LNCaP clone FGC (cell line): ENCODE results near the gene MRPL58.
"Not testable (repeated sequence)": the region's sequence is repeated elsewhere in the genome, so short reads cannot be mapped to it uniquely, and the experiment has no call there.

ENCODE experiments used
- DNase-seq: peaks from one replicate; pipeline ENCODE4 v3.0.0-alpha.2; 2011; ENCODE audit warnings: low read depth
- H3K4me3 ChIP-seq: 2 replicates; pipeline ENCODE4 v1.5.1; 2011; ENCODE audit warnings: mild to moderate bottlenecking, low read depth, low read length, control low read depth
- TF ChIP-seq, protein P1 (sequence below): IDR thresholded peaks from 2 replicates; pipeline ENCODE4 v1.5.1; 2012; ENCODE audit warnings: mild to moderate bottlenecking; ENCODE audit not compliant: control insufficient read depth, insufficient read depth; ENCODE audit errors: extremely low read depth

Gene MRPL58

DNA sequence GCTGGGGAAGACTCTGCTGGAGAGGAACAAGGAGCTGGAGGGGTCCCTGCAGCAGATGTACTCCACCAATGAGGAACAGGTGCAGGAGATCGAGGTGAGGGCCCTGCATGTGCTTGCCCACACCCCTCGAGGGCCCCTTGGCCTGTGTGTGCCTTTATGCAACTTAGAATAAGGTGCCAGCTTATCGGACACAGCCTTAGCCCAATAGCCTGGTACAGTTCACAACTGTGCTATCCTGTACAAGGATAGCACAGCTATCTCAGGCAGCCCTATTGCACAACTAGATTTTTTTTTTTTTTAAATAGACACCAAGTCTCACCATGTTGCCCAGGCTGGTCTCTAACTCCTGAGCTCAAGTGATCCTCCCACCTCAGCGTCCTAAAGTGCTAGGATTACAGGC, 12.9 kb upstream of the MRPL58 start:
- H3K4me3 ChIP-seq, result no peak overlapping the region
- no peak for DNase-seq
- TF ChIP-seq, protein P1, sequence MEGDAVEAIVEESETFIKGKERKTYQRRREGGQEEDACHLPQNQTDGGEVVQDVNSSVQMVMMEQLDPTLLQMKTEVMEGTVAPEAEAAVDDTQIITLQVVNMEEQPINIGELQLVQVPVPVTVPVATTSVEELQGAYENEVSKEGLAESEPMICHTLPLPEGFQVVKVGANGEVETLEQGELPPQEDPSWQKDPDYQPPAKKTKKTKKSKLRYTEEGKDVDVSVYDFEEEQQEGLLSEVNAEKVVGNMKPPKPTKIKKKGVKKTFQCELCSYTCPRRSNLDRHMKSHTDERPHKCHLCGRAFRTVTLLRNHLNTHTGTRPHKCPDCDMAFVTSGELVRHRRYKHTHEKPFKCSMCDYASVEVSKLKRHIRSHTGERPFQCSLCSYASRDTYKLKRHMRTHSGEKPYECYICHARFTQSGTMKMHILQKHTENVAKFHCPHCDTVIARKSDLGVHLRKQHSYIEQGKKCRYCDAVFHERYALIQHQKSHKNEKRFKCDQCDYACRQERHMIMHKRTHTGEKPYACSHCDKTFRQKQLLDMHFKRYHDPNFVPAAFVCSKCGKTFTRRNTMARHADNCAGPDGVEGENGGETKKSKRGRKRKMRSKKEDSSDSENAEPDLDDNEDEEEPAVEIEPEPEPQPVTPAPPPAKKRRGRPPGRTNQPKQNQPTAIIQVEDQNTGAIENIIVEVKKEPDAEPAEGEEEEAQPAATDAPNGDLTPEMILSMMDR, result no peak

DNA sequence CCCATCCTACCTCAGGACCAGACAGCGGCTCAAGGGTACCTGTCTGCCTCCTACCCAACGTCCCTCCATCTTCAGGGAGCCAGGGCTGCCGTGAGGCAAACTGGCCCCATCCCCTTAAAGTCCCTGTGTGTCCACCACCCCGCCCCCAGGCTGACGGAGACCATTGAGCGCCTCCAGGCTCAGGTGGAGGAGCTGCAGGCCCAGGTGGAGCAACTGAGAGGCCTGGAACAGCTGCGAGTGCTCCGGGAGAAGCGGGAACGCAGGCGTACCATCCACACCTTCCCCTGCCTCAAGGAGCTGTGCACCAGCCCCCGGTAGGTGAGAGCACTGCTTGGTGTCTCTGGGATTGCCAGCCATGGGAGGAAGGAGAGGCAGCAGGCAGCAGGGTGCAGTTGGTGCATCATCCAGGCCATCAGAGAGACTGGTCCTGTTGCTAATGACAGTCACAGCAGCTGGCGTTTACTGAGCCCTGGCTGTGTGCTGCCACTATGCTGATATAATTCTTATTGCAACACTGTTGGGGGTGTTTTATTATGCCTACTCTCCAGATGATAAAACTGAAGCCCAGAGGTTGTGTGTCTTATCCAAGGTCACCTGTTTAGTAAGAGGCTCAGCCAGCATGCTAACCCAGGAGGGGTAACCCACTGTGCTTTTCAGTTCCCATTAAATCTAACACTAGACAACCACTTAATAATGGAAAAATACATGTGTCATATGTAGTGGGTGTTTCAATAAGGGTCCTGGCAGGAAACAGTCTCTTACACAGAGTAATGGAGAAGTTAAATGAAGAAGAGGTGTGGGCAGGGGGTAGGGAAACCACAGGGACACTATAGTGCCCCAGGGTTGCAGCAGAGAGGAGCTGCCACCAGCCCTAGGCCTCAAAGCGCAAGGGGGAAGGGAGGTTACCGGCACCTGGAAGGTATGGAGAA, 10.3 kb upstream of the MRPL58 start:
- TF ChIP-seq, protein P1, result no peak
- no peak overlapping the region for H3K4me3 ChIP-seq
- no peak for DNase-seq

- TF ChIP-seq, protein P1, result no peak
- H3K4me3 ChIP-seq, result no peak overlapping the region
- no peak for DNase-seq
Observed at GRCh38 chr17:75003070-75003956, 9.2 kb upstream of the MRPL58 start.

DNA sequence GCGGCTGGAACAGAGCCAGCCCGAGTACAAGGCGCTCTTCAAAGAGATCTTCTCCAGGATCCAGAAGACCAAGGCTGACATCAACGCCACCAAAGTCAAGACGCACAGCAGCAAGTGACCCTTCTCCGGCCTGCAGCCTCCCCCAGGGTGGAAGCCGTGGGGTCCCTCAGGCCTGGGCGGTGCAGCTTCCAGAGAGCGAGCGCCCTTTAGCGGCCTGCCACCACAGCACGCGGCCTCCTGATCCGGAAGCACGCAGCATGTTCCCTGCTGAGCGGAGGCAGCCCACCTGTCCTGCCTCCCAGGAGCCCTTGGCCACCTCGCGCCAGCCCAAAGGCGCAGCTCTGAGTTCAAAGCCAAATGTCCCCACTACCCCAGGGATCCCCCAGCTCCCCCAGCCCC, 8.5 kb upstream of the MRPL58 start:
- H3K4me3 ChIP-seq, result no peak overlapping the region
- DNase-seq, result no peak
- TF ChIP-seq, protein P1, result no peak

DNA sequence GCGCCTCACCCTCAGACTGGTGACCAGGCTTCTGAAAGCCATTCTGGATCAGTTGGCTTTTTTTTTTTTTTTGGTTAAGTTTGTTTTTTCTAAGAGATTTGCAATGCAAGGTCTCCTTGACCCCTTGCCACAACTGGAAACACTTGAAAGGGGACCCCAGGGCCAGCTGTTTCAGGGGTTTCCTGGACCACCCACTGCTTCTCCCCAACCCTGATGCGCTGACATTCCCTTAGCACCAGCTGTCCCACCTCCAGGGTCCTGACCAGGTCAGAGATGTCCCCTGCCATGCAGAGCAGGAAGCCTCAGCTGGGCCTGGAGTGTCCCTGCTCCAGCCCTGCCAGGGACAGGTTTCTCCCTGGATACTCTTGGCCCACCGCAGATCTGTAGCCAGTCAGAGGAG, 8.1 kb upstream of the MRPL58 start:
- TF ChIP-seq, protein P1, result no peak
- no peak overlapping the region for H3K4me3 ChIP-seq
- no peak for DNase-seq

DNA sequence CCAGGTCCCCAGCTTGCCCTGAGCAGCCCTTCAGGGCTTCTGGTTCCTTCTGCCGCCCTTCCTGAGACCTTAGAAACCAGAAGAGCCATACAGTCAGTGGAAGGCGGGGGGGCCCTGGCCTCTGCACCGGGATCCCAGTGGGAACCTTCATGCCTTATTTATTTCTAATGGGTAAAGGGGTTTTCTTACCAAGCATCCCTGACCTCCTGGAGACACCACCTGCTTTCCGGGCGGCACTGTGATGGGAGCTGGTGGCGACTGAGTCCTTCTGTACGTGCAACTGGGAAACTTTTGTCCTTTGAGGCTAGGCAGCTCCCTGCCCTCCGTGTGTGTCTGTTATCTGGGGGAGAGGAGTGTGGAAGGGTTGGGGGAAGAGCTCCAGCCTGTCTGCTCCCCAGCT, 7.2 kb upstream of the MRPL58 start:
- TF ChIP-seq, protein P1, result no peak
- H3K4me3 ChIP-seq, result no peak overlapping the region
- DNase-seq, result no peak

DNA sequence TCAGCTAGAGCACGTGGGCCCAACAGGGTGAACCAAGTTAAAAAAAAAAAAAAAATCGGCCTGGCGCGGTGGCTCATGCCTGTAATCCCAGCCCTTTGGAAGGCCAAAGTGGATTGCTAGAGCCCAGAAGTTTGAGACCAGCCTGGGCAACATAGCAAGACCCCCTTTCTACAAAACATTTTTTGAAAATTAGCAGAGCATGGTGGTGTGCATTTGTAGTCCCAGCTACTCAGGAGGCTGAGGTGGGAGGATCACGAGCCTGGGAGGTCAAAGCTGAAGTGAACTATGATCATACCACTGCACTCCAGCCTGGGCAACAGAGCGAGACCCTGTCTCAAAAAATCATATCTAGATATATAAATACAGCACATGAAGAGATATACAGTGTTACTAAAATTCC, 6.4 kb upstream of the MRPL58 start:
- DNase-seq, H3K4me3 ChIP-seq: not testable (repeated sequence)
